SU-DHL-6 (cell line): ENCODE measurements around the gene KCTD8.

ENCODE experiments used
- H2AFZ ChIP-seq: fragments of 200-600 bp; sonication (generic); 2 replicates; pipeline ENCODE4 v1.6.1; 2014; ENCODE audit warnings: low read depth, mild to moderate bottlenecking, moderate library complexity, mixed read lengths, antibody characterized with exemption, low read length; ENCODE audit not compliant: severe bottlenecking
- H3F3A ChIP-seq: fragments of 200-600 bp; shearing (Covaris generic); 2 replicates; pipeline ENCODE4 v1.6.0; 2016; ENCODE audit warnings: antibody characterized with exemption, mild to moderate bottlenecking; ENCODE audit not compliant: insufficient read depth
- H3K27ac ChIP-seq: fragments of 200-600 bp; sonication (generic); 2 replicates; pipeline ENCODE4 v1.5.1; 2016; ENCODE audit warnings: low read depth, mild to moderate bottlenecking, low read length, moderate library complexity, mixed read lengths
- H3K27me3 ChIP-seq: fragments of 200-600 bp; sonication (generic), shearing (Covaris generic); 2 replicates; pipeline ENCODE4 v1.6.0; 2014; ENCODE audit warnings: mild to moderate bottlenecking, low read length
- H3K36me3 ChIP-seq: fragments of 200-600 bp; sonication (generic); 2 replicates; pipeline ENCODE4 v1.6.1; 2014; ENCODE audit warnings: mild to moderate bottlenecking, low read length, mixed read lengths
- H3K4me2 ChIP-seq: fragments of 300-600, 200-600 bp; shearing (Covaris generic), sonication (generic); 2 replicates; pipeline ENCODE4 v1.6.0; 2014; ENCODE audit warnings: low read length, low read depth, mild to moderate bottlenecking; ENCODE audit not compliant: poor library complexity, severe bottlenecking
- H3K4me3 ChIP-seq: fragments of 200-600 bp; sonication (generic); 2 replicates; pipeline ENCODE4 v1.5.1; 2014; ENCODE audit warnings: antibody characterized with exemption, low read length, mild to moderate bottlenecking, mixed read lengths; ENCODE audit not compliant: insufficient read depth, poor library complexity, severe bottlenecking
- H3K79me2 ChIP-seq: fragments of 200-600 bp; sonication (generic); 2 replicates; pipeline ENCODE4 v1.6.1; 2014; ENCODE audit warnings: mild to moderate bottlenecking, low read length, moderate library complexity; ENCODE audit not compliant: insufficient read depth
- H3K9ac ChIP-seq: fragments of 200-600 bp; sonication (generic); 2 replicates; pipeline ENCODE4 v1.7.0; 2014; ENCODE audit warnings: mild to moderate bottlenecking, low read length
- H3K9me2 ChIP-seq: fragments of 200-600 bp; sonication (generic); replicated peaks from 2 replicates; pipeline ENCODE4 v1.6.1; 2014; ENCODE audit warnings: low read length; ENCODE audit not compliant: insufficient read depth
- H3K9me3 ChIP-seq: fragments of 200-600 bp; sonication (generic); 2 replicates; pipeline ENCODE4 v1.6.1; 2014; ENCODE audit warnings: low read length, mixed read lengths; ENCODE audit not compliant: insufficient read depth
- H4K20me1 ChIP-seq: fragments of 200-600 bp; sonication (generic); 2 replicates; pipeline ENCODE4 v1.6.1; 2014; ENCODE audit warnings: low read depth, mild to moderate bottlenecking, antibody characterized with exemption, low read length, moderate library complexity, mixed read lengths
- EZH2phosphoT487 ChIP-seq: fragments of 200-600 bp; sonication (generic), shearing (Covaris generic); conservative IDR thresholded peaks from 2 replicates; pipeline ENCODE4 v1.6.1; 2018; ENCODE audit warnings: mild to moderate bottlenecking, antibody characterized with exemption, low read length, moderate library complexity, mixed read lengths
- TF ChIP-seq, protein P1 (sequence below): fragments of 200-600 bp; sonication (generic); IDR thresholded peaks from one replicate; pipeline ENCODE4 v1.5.1; 2017; ENCODE audit warnings: antibody characterized with exemption, mild to moderate bottlenecking, low read length, moderate library complexity; ENCODE audit not compliant: insufficient read depth, poor library complexity, severe bottlenecking

Gene KCTD8

DNA sequence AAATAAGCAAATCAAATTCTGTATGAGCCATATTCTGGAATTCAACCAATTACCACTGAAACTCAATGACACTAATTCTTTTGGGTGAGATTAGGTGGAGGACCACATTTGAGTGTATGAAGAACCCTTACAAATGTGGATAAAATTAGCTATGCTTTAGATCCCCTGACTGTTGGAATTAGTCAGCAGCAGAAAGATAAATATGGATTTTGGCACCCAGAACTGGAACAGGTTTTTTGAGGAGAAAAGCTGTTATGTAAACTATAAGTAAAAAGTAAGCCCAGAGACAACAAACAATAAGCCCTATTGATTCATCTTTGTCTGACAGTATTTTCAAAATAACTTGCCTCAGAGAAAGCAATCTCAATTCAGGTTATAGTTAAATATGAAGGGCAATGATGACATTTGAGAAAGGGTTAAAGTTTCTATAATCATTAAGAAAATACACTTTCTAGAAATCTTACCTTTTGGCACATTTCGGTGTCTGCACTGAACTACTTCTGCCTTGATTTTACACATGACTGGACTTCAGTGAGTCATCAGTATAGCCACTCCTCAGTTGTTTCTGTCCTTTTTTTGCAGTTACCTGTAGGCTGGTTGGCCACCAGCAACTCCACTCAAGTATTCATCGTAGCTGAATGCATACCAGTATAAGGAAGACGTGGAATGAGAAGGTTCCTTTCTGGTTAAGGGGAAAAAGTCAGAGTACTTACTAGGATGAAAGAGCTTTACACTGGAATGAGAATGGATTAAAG is 80.0 kb downstream of the KCTD8 start:
- no peak overlapping the region for H3K9ac ChIP-seq
- H3K27me3 ChIP-seq: no peaks in the 10 kb centered on the region
- H3K79me2 ChIP-seq: no peaks in the 10 kb centered on the region
- no peak for TF ChIP-seq EZH2phosphoT487
- TF ChIP-seq, protein P1, sequence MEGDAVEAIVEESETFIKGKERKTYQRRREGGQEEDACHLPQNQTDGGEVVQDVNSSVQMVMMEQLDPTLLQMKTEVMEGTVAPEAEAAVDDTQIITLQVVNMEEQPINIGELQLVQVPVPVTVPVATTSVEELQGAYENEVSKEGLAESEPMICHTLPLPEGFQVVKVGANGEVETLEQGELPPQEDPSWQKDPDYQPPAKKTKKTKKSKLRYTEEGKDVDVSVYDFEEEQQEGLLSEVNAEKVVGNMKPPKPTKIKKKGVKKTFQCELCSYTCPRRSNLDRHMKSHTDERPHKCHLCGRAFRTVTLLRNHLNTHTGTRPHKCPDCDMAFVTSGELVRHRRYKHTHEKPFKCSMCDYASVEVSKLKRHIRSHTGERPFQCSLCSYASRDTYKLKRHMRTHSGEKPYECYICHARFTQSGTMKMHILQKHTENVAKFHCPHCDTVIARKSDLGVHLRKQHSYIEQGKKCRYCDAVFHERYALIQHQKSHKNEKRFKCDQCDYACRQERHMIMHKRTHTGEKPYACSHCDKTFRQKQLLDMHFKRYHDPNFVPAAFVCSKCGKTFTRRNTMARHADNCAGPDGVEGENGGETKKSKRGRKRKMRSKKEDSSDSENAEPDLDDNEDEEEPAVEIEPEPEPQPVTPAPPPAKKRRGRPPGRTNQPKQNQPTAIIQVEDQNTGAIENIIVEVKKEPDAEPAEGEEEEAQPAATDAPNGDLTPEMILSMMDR: no peak
- no peaks in the 10 kb centered on the region for H3K36me3 ChIP-seq
- no peaks in the 10 kb centered on the region for H3F3A ChIP-seq
- H3K9me3 ChIP-seq: no peaks in the 10 kb centered on the region
- H3K4me3 ChIP-seq: no peak overlapping the region
- H4K20me1 ChIP-seq: no peaks in the 10 kb centered on the region
- no peaks in the 10 kb centered on the region for H3K9me2 ChIP-seq
- H3K27ac ChIP-seq: no peak overlapping the region
- no peak overlapping the region for H3K4me2 ChIP-seq
- H2AFZ ChIP-seq: no peak overlapping the region

DNA sequence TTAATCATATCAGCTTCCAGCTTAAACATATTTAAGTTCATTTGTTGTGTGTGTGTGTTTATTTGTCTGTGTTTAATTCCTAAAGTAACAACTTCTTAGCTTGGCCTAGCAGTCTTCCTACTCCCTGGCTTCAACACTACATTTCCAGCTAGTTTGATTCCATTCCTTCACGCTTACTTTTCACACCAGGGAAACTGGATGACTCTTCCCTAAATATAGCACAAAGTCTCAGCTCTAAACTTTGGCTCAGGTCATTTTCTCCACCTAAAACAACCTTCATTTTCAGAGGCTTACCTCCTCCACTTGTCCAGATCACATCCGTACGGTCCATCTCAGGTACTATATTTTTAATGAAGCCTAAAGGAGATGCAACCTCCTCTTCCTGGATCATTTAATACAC is 94.4 kb downstream of the KCTD8 start:
- H3K36me3 ChIP-seq: no peaks in the 10 kb centered on the region
- no peak overlapping the region for H3K9ac ChIP-seq
- no peak overlapping the region for H3K27ac ChIP-seq
- H3K9me3 ChIP-seq: no peaks in the 10 kb centered on the region
- H3K9me2 ChIP-seq: no peaks in the 10 kb centered on the region
- H4K20me1 ChIP-seq: no peaks in the 10 kb centered on the region
- no peaks in the 10 kb centered on the region for H3K27me3 ChIP-seq
- TF ChIP-seq, protein P1: no peak
- TF ChIP-seq EZH2phosphoT487: no peak
- no peaks in the 10 kb centered on the region for H3K79me2 ChIP-seq
- H3K4me2 ChIP-seq: no peak overlapping the region
- H2AFZ ChIP-seq: no peak overlapping the region
- H3F3A ChIP-seq: no peaks in the 10 kb centered on the region
- no peak overlapping the region for H3K4me3 ChIP-seq

DNA sequence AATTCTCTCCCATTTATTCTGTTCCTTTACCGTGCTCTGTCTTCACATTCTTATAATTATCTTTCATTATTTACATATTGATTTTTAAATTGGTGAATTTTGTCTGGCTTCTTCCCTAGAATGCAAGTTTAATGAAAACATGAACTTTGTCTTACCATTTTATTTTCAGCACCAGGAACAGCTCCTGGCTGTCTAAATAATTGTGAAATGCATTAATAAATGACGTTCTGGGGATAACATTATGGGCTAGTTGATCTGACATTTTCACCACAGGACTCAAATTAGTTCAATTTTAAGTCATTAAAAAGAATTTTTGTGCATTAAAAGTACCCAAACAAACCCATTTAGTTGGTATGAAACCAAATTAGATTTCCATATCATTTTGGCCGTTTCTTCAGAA is 97.5 kb downstream of the KCTD8 start:
- TF ChIP-seq EZH2phosphoT487: no peak
- TF ChIP-seq, protein P1: no peak
- H3K4me2 ChIP-seq: no peak overlapping the region
- no peak overlapping the region for H3K9ac ChIP-seq
- H3K36me3 ChIP-seq: no peaks in the 10 kb centered on the region
- H3K27ac ChIP-seq: no peak overlapping the region
- no peak overlapping the region for H2AFZ ChIP-seq
- no peaks in the 10 kb centered on the region for H3K9me2 ChIP-seq
- no peaks in the 10 kb centered on the region for H3K9me3 ChIP-seq
- H3K79me2 ChIP-seq: no peaks in the 10 kb centered on the region
- no peaks in the 10 kb centered on the region for H3K27me3 ChIP-seq
- no peak overlapping the region for H3K4me3 ChIP-seq
- no peaks in the 10 kb centered on the region for H4K20me1 ChIP-seq
- H3F3A ChIP-seq: no peaks in the 10 kb centered on the region
